Right ventricle myocardium inferior (tissue), 1 donor: ENCODE data around the gene ADGRL1. TPM values are rescaled to one million over a fixed set of nuclear protein-coding genes. Genes with fewer than 3 reads are reported as not detected.
"Not testable (repeated sequence)": the region's sequence is repeated elsewhere in the genome, so short reads cannot be mapped to it uniquely, and the experiment has no call there.

ENCODE experiments used
- ATAC-seq: fragments of 200-7000 bp; cut with Tn5 transposase; one replicate; pipeline ENCODE4 v1.9.1; 2020; ENCODE audit warnings: mild to moderate bottlenecking, moderate library complexity
- DNase-seq: peaks from one replicate; pipeline ENCODE4 v3.0.0; 2021; ENCODE audit errors: missing footprints
- intact Hi-C: fragments of 100-400 bp; cut with DNase I; formaldehyde crosslinking; loops from one replicate; pipeline ENCODE4 v1.11.0; 2022
- total RNA-seq: library from RNA; stranded (reverse); fragmentation: NEBNext Ultra II Directional; extraction: Animal tissue kit (Norgen Biotek cat#: 25700); gene quantifications from one replicate; pipeline ENCODE4 v1.2.1, GENCODE V29; 2021
- donor health status: DM: no; HTN: yes; CAD: no; lungs with severe emphysema.

The ADGRL1 gene
- total RNA-seq, 1 donor from 2014 or later = 27.0 TPM

DNA sequence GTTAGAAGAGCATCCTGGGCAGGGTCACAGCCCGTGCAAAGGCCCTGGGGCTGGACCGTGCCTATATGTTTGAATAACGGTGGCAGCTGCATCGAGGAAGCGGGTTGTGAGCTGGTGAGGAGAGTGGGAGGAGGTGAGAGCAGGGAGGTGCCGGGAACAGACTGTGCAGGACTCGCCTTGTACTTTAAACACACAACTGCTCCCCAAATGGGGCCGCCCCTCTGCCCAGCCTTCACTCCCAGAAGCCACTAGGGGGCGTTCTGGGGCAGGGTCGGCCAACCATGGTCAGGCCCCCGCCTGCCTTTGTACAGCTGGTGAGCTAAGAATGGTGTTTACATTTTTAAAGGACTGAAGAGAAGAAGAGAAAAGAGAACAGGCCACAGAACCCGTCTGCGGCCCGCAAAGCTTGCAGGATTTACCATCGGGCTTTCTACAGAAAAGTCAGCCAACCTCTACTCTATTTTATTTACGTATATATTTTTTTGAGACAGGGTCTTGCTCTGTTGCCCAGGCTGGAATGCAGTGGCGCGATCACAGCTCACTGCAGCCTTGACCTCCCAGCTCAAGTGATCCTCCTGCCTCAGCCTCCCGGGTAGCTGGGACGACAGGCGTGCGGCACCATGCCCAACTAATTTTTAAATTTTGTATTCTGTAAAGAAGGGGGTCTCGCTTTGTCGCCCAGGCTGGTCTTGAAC, 5.7 kb downstream of the ADGRL1 start:
- intact Hi-C loops = loop anchor here (10.0 kb wide), 1 partner anchor 145 kb away; no protein-coding TSS in a partner anchor
- ATAC-seq, DNase-seq: not testable (repeated sequence)

DNA sequence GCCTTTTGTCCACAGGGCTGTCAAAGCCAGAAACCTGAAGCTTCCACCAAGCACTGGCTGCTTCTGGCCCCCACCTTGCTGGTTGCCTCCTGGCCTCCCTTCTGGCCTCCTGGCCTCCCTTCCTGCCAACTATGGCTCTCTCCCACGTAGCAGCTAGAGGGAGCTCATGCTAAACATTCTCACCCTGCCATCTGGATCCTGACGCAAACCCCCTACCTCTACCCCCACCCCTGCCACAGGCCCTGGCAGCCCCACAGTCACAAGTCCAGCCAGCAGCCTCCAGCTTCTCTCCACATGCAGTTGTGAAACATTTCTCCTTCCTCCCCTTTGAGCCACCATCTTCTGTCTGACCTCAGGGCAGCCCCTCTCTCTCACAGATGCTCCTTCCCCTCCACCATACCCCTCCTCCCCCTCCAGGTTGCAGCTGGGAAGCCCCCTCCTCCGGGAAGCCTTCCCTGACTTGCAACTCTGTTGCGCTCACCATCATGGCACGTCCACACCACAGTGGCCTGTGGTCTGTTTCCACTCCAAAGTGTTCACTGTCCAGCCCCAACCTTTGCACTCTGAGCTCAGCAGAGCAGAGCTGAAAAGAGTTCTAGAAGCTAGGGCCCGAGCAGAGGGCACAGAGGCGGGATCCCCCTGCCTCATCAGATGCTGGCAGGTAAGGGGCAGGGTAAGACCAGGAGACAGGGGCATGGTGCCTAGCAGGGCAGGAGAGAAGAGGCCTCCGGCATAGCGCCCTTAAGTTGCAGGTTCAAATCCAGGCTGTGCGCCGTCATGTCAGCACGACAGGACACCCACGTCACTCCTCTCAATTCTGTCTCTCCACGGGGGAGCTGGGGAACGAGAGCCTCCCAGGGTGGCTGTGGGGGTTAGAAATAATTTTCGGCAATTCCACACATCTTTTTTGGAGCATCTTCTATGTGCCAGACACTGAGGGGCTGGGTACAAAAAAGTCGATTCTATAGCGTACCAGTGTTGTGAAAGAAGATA, 7.3 kb downstream of the ADGRL1 start:
- ATAC-seq = no peak
- intact Hi-C loops = no loop called here
- no peak for DNase-seq

DNA sequence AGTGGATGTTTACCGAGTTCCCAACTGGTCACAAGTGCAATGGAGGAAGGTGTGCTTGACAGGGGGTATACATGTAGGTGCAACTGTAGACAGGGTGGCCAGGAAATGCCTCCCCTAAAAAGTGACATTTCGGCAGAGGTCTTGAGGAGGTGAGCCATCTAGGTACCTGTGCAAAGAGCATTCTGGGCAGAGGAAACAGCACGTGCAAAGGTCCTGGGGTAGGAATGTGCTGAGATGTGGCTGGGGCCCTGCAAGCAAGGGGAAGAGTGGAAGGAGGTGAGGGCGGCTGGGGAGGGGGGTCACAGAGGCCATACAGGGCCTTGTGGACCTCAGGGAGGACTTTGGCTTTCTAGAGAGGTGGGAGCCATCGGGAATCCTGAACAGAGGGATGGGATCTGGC, 8.1 kb downstream of the ADGRL1 start:
- intact Hi-C loops = no loop called here
- ATAC-seq (no peak), DNase-seq (no peak)

DNA sequence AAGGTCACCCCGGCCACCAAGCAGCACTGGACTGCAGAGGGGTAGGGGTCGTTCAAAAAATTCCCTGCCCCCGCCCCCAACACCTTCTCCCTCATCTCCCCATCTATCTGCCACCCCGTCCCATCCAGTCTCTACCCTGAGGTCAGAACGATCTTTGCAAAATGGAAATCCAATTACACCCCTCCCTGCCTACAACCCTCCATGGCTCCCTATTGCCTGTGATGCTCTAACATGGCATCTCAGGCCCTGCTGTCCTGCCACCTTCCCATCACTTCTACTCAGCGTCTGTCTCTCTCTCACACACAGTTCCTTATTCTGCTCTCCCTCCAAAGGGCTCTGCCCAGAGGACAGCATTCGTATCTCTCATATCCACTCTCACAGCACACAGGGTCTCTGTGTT, 8.7 kb downstream of the ADGRL1 start:
- intact Hi-C loops, DNase-seq, ATAC-seq: not testable (repeated sequence)

DNA sequence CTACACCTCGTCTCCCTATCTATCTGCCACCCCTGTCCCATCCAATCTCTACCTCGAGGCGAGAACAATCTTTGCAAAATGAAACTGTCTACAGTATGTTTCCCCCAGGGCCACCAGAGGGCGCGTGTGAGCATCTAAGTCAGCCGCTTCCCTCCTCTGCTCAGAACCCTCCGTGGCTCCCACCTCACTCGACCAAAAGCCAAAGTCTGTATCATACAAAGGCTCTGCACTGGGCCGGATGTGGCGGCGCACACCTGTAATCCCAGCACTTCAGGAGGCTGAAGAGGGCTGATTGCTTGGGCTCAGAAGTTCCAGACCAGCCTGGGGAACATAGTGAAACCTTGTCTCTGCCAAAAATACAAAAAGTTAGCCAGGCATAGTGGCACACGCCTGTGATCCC, 9.9 kb downstream of the ADGRL1 start:
- intact Hi-C loops = not testable (repeated sequence)
- DNase-seq (peak; percentile 89), ATAC-seq (peak; percentile 58)

DNA sequence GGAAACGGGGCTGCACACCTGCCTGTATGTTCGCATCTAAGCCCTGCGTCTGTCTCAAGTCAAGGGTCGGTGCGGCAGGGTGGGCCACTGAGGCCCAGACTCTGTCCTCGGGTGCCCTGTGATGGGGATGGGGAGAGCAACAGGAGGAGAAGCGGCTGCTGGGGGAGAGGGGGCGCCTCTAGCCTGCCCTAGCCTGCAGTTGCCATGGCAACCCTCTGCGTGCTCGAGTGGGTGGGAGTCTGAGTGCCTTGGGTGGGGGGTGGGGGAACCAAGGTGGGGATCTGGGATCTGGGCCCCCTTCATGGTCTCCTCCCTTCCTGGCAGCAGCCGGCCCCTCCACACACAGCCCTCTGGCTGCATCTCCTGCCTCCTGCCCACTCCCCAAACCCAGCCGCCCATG, 10.8 kb downstream of the ADGRL1 start:
- ATAC-seq, DNase-seq, intact Hi-C loops: not testable (repeated sequence)

DNA sequence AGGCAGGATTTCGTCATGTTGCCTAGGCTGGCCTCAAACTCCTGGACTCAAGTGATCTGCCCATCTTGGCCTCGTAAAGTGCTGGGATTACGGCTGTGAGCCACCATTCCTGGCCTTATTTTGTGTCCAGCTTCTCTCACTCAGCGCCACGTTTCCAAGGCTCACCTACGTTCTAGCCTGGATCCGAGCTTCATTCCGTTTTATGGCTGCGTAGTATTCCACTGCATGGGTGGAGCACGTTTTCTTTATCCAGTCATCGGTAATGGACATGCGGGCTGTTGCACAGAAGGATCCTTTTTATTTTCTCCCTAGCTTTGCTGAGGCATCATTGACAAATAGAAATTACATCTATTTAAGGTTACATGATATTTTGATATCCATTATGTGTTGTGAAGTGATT, 16.6 kb downstream of the ADGRL1 start:
- DNase-seq (no peak), ATAC-seq (no peak)
- intact Hi-C loops = no loop called here

DNA sequence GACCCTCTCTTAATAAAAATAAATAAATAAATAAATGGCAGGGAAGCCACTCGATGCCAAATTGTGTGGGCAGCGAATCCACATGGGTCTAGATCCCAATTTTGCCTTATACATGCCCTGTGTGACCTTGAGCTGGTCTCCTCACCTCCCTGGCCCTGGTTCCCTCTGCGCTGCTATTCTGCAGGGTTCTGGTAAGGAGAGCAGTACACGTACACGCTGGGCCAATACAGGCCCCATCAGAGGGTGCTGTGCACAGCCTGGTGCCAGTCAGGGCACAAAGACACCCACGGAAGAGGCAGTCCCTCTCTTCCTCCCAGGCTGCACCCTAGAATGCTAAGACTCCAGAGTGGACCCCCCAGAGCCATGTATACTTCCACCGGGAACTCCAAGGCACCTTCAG, 17.9 kb downstream of the ADGRL1 start:
- ATAC-seq, DNase-seq, intact Hi-C loops: not testable (repeated sequence)

DNA sequence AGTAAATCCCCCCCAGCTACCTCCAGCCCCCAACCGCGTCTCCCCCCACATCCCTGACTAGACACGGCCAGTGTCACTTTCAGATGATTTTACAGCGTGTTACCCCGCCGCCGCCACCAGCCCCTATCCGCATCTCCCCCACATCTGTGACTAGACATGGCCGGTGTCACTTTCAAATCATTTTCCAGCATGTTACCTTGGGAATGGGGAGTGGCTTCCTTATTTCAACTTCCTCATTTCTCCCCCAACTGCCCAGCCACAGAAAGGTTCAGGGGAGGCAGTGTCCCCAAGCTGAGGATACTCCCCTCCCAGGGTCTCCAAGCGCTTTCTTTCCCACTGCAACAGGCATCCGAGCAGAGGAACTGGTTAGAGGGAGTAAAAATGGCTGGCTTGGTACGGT, 18.4 kb downstream of the ADGRL1 start:
- intact Hi-C loops = no loop called here
- no peak for DNase-seq
- no peak for ATAC-seq

DNA sequence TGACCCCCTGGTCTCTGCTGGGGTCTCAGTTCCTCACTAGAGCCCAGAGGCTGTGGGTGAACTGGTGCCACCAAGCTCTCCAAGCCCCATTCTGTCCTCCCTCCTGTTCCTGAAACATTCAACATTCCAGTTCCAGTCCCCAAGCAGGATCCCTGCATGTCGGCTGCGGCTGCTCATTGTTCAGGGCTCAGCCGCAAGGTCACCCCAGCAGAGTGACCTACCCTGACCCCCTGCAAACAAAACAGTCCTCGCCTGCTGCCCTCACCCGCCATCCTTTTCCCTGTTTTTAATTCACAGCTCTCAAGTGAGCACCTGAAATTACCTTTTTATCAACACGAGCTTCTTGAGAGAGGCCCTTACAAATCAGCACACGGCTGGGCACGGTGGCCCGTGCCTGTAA, 19.3 kb downstream of the ADGRL1 start:
- intact Hi-C loops, ATAC-seq, DNase-seq: not testable (repeated sequence)

DNA sequence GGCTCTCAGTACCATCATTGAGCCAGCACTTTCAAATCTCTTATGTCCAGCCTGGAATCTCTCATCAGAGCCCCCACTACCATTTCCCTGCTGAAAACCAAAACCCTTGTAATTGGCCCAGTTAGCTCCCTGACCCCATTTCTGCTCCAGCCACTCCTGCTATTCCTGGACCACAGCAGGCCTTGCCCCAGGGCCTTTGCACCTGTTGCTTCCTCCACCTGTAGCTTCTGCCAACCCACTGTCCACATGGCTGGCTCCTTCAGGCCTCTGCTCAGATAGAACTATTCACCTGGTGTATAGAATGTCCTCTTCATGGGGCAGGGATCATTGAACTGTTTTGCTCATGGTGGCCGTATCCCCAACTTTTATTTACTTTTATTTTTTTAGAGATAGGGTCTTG, 20.3 kb downstream of the ADGRL1 start:
- intact Hi-C loops, DNase-seq, ATAC-seq: not testable (repeated sequence)

DNA sequence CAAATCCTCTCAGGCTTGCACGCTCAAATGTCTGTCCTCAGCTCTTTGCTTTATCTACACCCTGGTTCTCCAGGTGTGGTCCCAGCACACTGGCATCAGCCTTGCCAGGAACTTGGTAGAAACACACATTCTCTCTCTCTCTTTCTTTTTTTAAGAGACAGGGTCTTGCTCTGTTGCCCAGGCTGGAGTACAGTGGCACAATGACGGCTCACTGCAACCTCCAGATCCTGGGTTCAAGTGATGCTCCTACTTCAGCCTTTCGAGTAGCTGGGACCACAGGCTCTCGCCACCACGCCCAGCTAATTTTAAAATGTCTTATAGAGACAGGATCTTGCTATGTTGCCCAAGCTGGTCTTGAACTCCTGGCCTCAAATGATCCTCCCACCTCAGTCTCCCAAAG, 20.8 kb downstream of the ADGRL1 start:
- DNase-seq = no peak
- intact Hi-C loops = no loop called here
- no peak for ATAC-seq

DNA sequence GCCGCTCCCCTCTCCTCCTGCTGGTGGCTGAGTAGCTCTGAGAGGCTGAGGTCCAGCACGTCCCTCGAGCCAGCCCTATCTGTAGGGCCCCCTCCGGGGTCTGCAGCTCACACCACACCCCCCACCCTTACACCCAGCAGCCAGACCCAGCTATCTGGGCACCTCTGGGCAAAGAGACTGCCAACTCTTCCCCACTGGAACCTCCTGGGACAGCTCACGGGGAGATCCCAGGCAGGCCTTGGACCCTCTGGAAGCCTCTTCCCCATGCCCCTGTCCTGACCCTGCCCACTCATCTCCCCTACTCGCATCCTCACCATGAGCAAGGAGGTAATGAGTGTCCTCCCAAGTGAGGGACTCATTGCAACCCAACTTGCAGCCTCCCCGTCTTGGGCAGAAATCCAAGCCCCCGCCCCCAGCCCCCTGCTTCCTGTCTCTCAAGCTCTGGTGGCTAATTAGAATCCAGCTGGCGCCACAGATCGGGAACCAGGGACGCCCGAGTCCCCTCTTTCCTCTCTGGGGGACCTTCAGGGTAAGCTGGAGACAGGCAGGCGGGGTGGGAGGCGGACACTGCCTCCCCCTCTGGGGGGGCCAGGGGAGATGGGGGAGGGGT, 22.1 kb downstream of the ADGRL1 start:
- DNase-seq (no peak), ATAC-seq (no peak)
- intact Hi-C loops = no loop called here

DNA sequence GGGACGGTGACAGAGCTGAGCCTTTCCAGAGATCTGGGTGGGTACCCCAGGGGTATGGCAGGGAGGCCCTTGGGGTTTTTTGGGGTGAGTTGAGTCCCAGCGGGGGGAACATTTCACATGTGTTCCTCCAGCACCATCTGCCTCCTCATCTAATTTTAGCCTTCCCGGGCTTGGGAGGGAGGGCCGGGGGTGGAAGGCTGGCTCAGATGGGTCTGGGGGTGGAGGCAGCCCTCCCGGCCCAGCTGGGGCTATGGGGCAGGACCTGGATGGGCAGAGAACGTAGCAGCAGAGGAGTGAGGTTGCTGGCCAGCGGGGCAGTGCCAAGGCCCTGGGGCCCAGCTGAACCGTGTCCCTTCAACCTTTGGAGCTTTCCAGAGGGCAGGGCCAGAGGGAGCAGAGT, 23.5 kb downstream of the ADGRL1 start:
- ATAC-seq (no peak), DNase-seq (no peak)
- intact Hi-C loops = no loop called here

DNA sequence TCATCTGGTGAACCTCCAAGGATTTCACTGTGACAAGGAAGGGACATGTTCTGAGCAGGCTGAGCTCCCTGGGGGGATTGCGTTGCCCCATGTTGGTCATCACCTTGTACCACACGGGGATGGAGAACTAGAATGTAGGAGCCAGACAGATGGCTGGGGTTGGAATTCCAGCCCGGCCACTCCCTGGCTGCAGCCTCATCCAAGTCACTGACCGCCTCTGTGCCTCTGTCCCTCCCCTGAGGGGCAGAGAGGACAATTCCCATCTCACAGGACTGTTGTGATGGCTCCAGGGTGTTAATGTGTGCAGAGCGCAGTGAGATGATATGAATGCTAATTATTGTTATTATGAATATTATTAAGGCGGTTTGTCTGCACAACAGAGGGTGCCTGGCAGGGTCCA, 24.1 kb downstream of the ADGRL1 start:
- intact Hi-C loops = no loop called here
- ATAC-seq (no peak), DNase-seq (no peak)

DNA sequence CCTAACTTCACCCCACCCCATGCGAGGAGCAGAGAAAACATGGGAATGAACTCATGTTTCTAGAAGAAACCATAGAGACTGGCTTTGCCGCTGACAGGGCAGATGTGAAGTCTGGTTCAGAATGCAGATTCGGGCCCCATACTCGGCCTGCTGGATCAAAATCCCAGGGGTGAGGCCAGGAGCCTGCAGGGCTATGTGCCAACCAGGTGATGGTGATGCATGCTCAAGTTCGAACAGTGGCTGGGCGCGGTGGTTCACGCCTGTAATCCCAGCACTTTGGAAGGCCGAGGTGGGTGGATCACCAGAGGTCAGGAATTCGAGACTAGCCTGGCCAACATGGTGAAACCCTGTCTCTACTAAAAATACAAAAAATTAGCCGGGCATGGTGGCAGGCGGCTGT, 24.8 kb downstream of the ADGRL1 start:
- ATAC-seq, DNase-seq, intact Hi-C loops: not testable (repeated sequence)

DNA sequence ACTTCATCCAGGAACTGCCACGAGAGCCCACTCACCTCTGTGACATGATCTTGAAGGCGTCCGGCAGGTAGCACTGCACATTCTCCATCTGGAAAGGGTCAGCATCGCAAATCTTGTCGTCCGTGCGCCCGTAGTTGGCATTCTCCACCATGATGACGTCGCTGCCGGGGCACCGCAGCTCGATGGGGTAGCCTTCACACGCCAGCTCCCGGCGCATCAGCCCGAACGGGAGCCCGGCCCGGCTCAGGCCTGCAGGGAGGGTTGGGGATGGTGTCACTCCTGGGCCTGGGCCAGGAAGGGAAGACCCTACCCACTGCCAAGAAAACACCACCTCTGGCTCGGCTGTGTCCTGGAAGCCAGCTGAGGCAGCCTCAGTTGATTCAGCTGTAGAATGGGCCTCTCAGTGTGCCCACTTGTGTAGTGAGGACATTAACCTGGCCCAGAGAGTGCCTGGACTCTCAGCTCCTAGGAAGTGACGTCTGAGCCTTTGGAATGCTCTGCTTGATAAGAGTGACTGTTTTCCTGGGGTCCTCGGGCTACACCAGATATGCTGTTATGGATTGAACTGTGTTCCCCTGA, 28.4 kb downstream of the ADGRL1 start:
- intact Hi-C loops = no loop called here
- DNase-seq (no peak), ATAC-seq (no peak)

DNA sequence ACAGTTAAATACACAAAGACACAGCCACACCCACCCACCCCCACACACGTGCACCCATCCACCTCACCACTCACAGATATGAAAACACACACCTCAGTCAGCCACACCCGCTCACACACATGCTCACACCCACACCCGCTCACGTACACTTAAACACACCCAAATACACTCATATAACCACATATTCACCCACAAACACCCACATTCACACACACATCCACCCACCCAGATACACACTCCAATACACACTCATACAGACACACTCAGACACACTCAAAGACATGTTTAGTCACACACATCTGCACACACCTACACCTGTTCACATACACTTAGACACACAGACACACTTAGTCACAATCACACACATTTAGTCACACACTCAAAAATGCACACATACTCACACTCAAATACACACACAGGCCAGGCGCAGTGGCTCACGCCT, 30.6 kb downstream of the ADGRL1 start:
- no peak for ATAC-seq
- no peak for DNase-seq
- intact Hi-C loops = no loop called here

DNA sequence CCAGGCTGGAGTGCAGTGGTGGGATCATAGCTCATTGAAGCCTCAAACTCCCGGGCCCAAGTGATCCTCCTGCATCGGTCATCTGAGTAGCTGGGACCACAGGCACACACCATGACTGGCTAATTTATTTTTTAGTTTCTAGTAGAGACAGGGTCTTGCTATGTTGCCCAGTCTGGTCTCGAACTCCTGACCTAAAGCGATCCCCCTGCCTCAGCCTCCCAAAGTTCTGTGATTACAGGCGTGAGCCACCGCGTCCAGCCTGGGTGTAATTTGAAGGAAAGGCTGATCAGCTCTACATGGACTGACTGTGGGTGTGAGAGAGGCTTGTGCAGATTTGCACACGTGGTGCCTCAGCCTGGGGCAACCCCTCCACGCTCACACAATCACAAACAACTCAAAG, 31.1 kb downstream of the ADGRL1 start:
- intact Hi-C loops = no loop called here
- ATAC-seq = no peak

More for the DNA sequence above, 31.1 kb downstream of the ADGRL1 start:
- DNase-seq = no peak
